HFF-Myc (cell line): ENCODE data around the gene BRAT1.

Experiments used
- DNase-seq: peaks from one replicate; pipeline ENCODE4 v3.0.0-alpha.2; 2011; ENCODE audit warnings: low read depth; ENCODE audit errors: extremely low read depth
- H3K4me3 ChIP-seq: replicated peaks from 2 replicates; pipeline ENCODE4 v1.5.1; 2011; ENCODE audit warnings: low read depth, mild to moderate bottlenecking, control low read depth, low read length
- CTCF ChIP-seq: IDR thresholded peaks from 2 replicates; pipeline ENCODE4 v1.5.1; 2012; ENCODE audit warnings: mild to moderate bottlenecking, low read depth, low read length, control low read depth; ENCODE audit errors: missing control alignments

BRAT1 gene

GRCh38 chr7:2518737-2519118 lies 36.6 kb downstream of the BRAT1 start:
- TF ChIP-seq CTCF: no peak
- H3K4me3 ChIP-seq: peak overlapping the region; percentile 52
- no peak for DNase-seq

GRCh38 chr7:2517678-2518507 lies 37.4 kb downstream of the BRAT1 start:
- H3K4me3 ChIP-seq: peak overlapping the region; percentile 52
- DNase-seq: no peak
- TF ChIP-seq CTCF: no peak

- peak; percentile 68 for DNase-seq
- peak; percentile 6 for TF ChIP-seq CTCF
- H3K4me3 ChIP-seq: no peak overlapping the region
These were observed 38.3 kb downstream of the BRAT1 start for GRCh38 chr7:2517026-2517425.

- H3K4me3 ChIP-seq: no peak overlapping the region
- TF ChIP-seq CTCF: no peak
- no peak for DNase-seq
These were observed 39.1 kb downstream of the BRAT1 start for GRCh38 chr7:2516194-2516555.

GRCh38 chr7:2515424-2516193 lies 39.7 kb downstream of the BRAT1 start:
- DNase-seq: no peak
- no peak overlapping the region for H3K4me3 ChIP-seq
- no peak for TF ChIP-seq CTCF

- DNase-seq: no peak
- TF ChIP-seq CTCF: no peak
- no peak overlapping the region for H3K4me3 ChIP-seq
These were observed 40.6 kb downstream of the BRAT1 start for GRCh38 chr7:2514473-2515423.
